K562 (cell line): ENCODE measurements around the gene STIM1. TPM values are rescaled to one million over a fixed set of nuclear protein-coding genes. Genes with fewer than 3 reads are reported as not detected.

Source experiments
- ARID1B ChIP-seq: fragments of 450-650 bp; IDR thresholded peaks from 2 replicates; pipeline ENCODE4 v1.6.1; 2016; ENCODE audit warnings: antibody characterized with exemption, mild to moderate bottlenecking, inconsistent platforms
- ARID2 ChIP-seq: fragments of 450-650 bp; IDR thresholded peaks from 2 replicates; pipeline ENCODE4 v1.6.1; 2017; ENCODE audit warnings: antibody characterized with exemption, mild to moderate bottlenecking
- BRD4 ChIP-seq: fragments of 200-600 bp; sonication (generic); IDR thresholded peaks from 2 replicates; pipeline ENCODE4 v1.6.1; 2017; ENCODE audit warnings: inconsistent platforms
- EP400 ChIP-seq: fragments of 450-650 bp; IDR thresholded peaks from 2 replicates; pipeline ENCODE4 v1.6.1; 2017; ENCODE audit warnings: antibody characterized with exemption, mild to moderate bottlenecking, moderate library complexity
- ESRRA ChIP-seq: fragments of 450-650 bp; IDR thresholded peaks from 2 replicates; pipeline ENCODE4 v1.6.1; 2014; ENCODE audit warnings: low read depth, mild to moderate bottlenecking, moderate library complexity, borderline replicate concordance
- GATAD2A ChIP-seq: fragments of 450-650 bp; IDR thresholded peaks from 2 replicates; pipeline ENCODE4 v1.6.1; 2017
- HDAC1 ChIP-seq, 2 experiments: fragments of 450-650 bp; IDR thresholded peaks; 2 replicates each; pipeline ENCODE4 v1.6.1; 2016 to 2017; ENCODE audit warnings: inconsistent platforms in 1 of 2, mild to moderate bottlenecking in 1 of 2, moderate library complexity in 1 of 2
- HDAC2 ChIP-seq: fragments of 450-650 bp; IDR thresholded peaks from 2 replicates; pipeline ENCODE4 v1.6.1; 2016; ENCODE audit warnings: mild to moderate bottlenecking
- KDM2B ChIP-seq: fragments of 250-450 bp; sonication (Bioruptor Pico); IDR thresholded peaks from 2 replicates; pipeline ENCODE4 v1.8.0; 2021; ENCODE audit warnings: mild to moderate bottlenecking, moderate library complexity
- KLF6 ChIP-seq: fragments of 250-450 bp; sonication (Bioruptor Pico); IDR thresholded peaks from 2 replicates; pipeline ENCODE4 v1.4.0; 2020; ENCODE audit warnings: mild to moderate bottlenecking, moderate library complexity, borderline replicate concordance
- MAZ ChIP-seq, 2 experiments: fragments of 450-650 bp in 1 of 2; sonication (generic) in 1 of 2; formaldehyde crosslinking; IDR thresholded peaks in 1 of 2; conservative IDR thresholded peaks in 1 of 2; 2 replicates each; pipeline versions ENCODE4 v1.4.0 to v1.5.0; 2020; ENCODE audit warnings: mild to moderate bottlenecking in 1 of 2, missing genetic modification reagents in 1 of 2
- MEIS2 ChIP-seq: fragments of 450-650 bp; IDR thresholded peaks from 2 replicates; pipeline ENCODE4 v1.6.1; 2014; ENCODE audit warnings: mild to moderate bottlenecking; ENCODE audit not compliant: partially characterized antibody
- PCBP1 ChIP-seq: fragments of 200-400 bp; formaldehyde crosslinking; IDR thresholded peaks from 2 replicates; pipeline ENCODE4 v1.6.1; 2018; ENCODE audit warnings: mild to moderate bottlenecking, low read depth, low read length; ENCODE audit not compliant: poor library complexity, severe bottlenecking
- POLR2H ChIP-seq: IDR thresholded peaks from 2 replicates; pipeline ENCODE4 v1.6.1; 2016; ENCODE audit warnings: missing genetic modification characterization, low read depth, mild to moderate bottlenecking, control low read depth, missing compliant biosample characterization, moderate library complexity
- SOX6 ChIP-seq: fragments of 450-650 bp; IDR thresholded peaks from 2 replicates; pipeline ENCODE4 v1.6.1; 2014; ENCODE audit warnings: mild to moderate bottlenecking
- TARDBP ChIP-seq: fragments of 450-650 bp; IDR thresholded peaks from 2 replicates; pipeline ENCODE4 v1.6.1; 2016
- TRIM24 ChIP-seq, 2 experiments: fragments of 450-650 bp; IDR thresholded peaks; 2 replicates each; pipeline ENCODE4 v1.6.1; 2016
- polyA plus RNA-seq, 8 experiments: library from polyadenylated mRNA; depleted of rRNA in 4 of 8; stranded (reverse) in 5 of 8; unstranded in 3 of 8; fragments of >200 nt; fragmentation: Nextera tagmentation in 2 of 8; fragmentation: Illumina TruSeq in 1 of 8; extraction: Ambion mirVana in 2 of 8; extraction: Trizol in 1 of 8; gene quantifications; 2 replicates each; pipeline versions ENCODE4 v1.2.1 to v1.2.3, GENCODE V29; 2011 to 2014; ENCODE audit warnings: inconsistent platforms in 1 of 8, missing spikeins in 1 of 8
- total RNA-seq, 7 experiments: library from RNA; depleted of rRNA in 6 of 7; stranded (reverse); fragments of >200 nt in 6 of 7; fragmentation: Illumina TruSeq in 2 of 7; extraction: Trizol in 2 of 7; gene quantifications; 2 replicates each; pipeline versions ENCODE4 v1.2.1 to v1.2.3, GENCODE V29; 2011 to 2021; ENCODE audit warnings: low replicate concordance in 1 of 7
- TF ChIP-seq, protein P1 (sequence below): IDR thresholded peaks from 2 replicates; pipeline ENCODE4 v1.6.1; 2011; ENCODE audit warnings: borderline replicate concordance, low read depth, mild to moderate bottlenecking, moderate library complexity, low read length; ENCODE audit not compliant: insufficient read depth, poor library complexity, severe bottlenecking
- TF ChIP-seq, protein P2 (sequence below): fragments of 450-650 bp; IDR thresholded peaks from one replicate; pipeline ENCODE4 v1.6.1; 2018; ENCODE audit warnings: mild to moderate bottlenecking, moderate library complexity; ENCODE audit not compliant: partially characterized antibody
- TF ChIP-seq, protein P3 (sequence below): sonication (generic); formaldehyde crosslinking; IDR thresholded peaks from 2 replicates; pipeline ENCODE4 v1.8.0; 2022; ENCODE audit warnings: mild to moderate bottlenecking, low read depth, missing genetic modification reagents
- TF ChIP-seq, protein P4 (sequence below), 2 experiments: fragments of 450-650 bp; conservative IDR thresholded peaks; 2 replicates each; pipeline ENCODE4 v1.6.1; 2017; ENCODE audit warnings: mild to moderate bottlenecking in 2 of 2, moderate library complexity in 2 of 2

Gene STIM1
- total and polyA plus RNA-seq, 9 of the 15 experiments (the other 6 are each of a cell fraction or from before 2014, with no cell fraction given), result 7.7 to 50.5 (median 22.5) TPM

DNA sequence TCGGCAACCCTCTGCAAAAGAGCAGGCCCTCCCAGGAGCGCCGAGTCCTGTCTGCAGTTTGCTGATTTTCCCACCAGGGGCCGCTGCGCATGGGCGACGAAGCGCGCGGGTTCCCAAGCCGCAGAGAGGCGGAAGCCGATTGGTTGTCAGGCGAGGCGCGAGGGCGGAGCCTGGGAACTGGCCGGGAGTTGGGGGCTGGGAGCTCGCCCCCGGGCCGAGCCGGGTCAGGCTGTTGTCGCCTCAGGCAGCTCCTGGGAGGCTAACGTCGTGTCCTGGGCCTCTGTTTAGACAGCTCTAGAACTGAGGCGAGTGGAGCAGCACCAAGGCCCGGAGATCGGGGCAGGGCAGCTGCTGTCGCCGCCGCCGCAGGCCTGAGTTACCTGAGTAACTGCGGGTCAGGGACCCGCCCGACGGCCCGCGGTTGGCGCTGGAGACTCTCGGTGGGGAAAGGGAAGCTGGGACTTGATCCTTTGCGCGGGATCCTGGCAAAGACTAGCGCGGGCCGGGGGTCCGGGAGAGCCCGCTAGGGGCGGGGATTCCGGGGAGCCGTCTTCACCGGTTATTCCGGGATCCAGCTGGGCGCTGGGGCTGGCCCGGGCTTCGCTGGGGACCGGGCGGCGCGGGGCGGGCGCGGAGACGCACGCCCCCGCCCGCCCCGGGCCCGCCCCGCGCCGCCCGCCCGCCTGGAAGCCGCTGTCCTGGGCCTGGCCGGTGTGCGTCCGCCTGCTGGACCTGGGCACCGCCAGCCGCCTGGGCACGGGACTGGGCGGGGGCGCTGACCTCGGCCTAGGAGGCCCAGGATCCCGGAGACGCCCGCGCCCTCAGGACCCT, at the start of gene STIM1 (continued):
- TF ChIP-seq, protein P1, sequence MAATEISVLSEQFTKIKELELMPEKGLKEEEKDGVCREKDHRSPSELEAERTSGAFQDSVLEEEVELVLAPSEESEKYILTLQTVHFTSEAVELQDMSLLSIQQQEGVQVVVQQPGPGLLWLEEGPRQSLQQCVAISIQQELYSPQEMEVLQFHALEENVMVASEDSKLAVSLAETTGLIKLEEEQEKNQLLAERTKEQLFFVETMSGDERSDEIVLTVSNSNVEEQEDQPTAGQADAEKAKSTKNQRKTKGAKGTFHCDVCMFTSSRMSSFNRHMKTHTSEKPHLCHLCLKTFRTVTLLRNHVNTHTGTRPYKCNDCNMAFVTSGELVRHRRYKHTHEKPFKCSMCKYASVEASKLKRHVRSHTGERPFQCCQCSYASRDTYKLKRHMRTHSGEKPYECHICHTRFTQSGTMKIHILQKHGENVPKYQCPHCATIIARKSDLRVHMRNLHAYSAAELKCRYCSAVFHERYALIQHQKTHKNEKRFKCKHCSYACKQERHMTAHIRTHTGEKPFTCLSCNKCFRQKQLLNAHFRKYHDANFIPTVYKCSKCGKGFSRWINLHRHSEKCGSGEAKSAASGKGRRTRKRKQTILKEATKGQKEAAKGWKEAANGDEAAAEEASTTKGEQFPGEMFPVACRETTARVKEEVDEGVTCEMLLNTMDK, result peak; percentile 9
- TF ChIP-seq POLR2H (tag), result peak; percentile 74
- TF ChIP-seq SOX6, result peak; percentile 19; the same call in 1 of the 2 replicates
- 0 out of 2 replicates have a peak, but pooled peaks have one; percentile 69 for TF ChIP-seq GATAD2A
- TF ChIP-seq, protein P2, sequence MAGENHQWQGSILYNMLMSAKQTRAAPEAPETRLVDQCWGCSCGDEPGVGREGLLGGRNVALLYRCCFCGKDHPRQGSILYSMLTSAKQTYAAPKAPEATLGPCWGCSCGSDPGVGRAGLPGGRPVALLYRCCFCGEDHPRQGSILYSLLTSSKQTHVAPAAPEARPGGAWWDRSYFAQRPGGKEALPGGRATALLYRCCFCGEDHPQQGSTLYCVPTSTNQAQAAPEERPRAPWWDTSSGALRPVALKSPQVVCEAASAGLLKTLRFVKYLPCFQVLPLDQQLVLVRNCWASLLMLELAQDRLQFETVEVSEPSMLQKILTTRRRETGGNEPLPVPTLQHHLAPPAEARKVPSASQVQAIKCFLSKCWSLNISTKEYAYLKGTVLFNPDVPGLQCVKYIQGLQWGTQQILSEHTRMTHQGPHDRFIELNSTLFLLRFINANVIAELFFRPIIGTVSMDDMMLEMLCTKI, result no peak
- TF ChIP-seq HDAC1 (IDR thresholded peaks at IDR 0.05), result peak in 1 of 2 experiments; percentile 81; a peak in 2 of 4 replicates
- TF ChIP-seq ARID1B, result 0 out of 2 replicates have a peak, but pooled peaks have one; percentile 8
- TF ChIP-seq ESRRA, result peak; percentile 52; the same call in 1 of the 2 replicates
- TF ChIP-seq, protein P3, sequence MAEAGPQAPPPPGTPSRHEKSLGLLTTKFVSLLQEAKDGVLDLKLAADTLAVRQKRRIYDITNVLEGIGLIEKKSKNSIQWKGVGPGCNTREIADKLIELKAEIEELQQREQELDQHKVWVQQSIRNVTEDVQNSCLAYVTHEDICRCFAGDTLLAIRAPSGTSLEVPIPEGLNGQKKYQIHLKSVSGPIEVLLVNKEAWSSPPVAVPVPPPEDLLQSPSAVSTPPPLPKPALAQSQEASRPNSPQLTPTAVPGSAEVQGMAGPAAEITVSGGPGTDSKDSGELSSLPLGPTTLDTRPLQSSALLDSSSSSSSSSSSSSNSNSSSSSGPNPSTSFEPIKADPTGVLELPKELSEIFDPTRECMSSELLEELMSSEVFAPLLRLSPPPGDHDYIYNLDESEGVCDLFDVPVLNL, result peak; percentile 61
- peak; percentile 2 for TF ChIP-seq PCBP1
- peak; percentile 44 for TF ChIP-seq MEIS2
- peak; percentile 76 for TF ChIP-seq EP400
- TF ChIP-seq, protein P4, sequence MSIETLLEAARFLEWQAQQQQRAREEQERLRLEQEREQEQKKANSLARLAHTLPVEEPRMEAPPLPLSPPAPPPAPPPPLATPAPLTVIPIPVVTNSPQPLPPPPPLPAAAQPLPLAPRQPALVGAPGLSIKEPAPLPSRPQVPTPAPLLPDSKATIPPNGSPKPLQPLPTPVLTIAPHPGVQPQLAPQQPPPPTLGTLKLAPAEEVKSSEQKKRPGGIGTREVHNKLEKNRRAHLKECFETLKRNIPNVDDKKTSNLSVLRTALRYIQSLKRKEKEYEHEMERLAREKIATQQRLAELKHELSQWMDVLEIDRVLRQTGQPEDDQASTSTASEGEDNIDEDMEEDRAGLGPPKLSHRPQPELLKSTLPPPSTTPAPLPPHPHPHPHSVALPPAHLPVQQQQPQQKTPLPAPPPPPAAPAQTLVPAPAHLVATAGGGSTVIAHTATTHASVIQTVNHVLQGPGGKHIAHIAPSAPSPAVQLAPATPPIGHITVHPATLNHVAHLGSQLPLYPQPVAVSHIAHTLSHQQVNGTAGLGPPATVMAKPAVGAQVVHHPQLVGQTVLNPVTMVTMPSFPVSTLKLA (conservative IDR thresholded peaks at IDR 0.05), result peak; percentile 64 to 69
- peak; percentile 71 to 78 for TF ChIP-seq MAZ (CRISPR knock-in tag; conservative IDR thresholded peaks at IDR 0.05 in 1 of 2, IDR thresholded peaks at IDR 0.05 in 1 of 2)
- TF ChIP-seq TRIM24 (IDR thresholded peaks at IDR 0.05), result peak in 1 of 2 experiments; percentile 8; a peak in 1 of 4 replicates
- no peak for TF ChIP-seq KLF6
- TF ChIP-seq ARID2, result peak; percentile 48; the same call in 1 of the 2 replicates
- TF ChIP-seq TARDBP, result 0 out of 2 replicates have a peak, but pooled peaks have one; percentile 34
- TF ChIP-seq BRD4, result no peak
- 0 out of 2 replicates have a peak, but pooled peaks have one; percentile 20 for TF ChIP-seq HDAC2
- 0 out of 2 replicates have a peak, but pooled peaks have one; percentile 20 for TF ChIP-seq KDM2B (CRISPR knock-in tag)
